HEK293 (cell line): ENCODE measurements around the gene IER2.

Source experiments
- CTCF ChIA-PET: fragments of 350-600 bp; formaldehyde crosslinking; extraction: SDS; loops from one replicate; lab custom pipeline; 2021; ENCODE audit warnings: antibody characterized with exemption; lab: Yijun Ruan, JAX
- POLR2A ChIA-PET: fragments of 300-600 bp; formaldehyde crosslinking; extraction: SDS; loops from one replicate; lab custom pipeline; 2020; ENCODE audit warnings: antibody characterized with exemption, inconsistent platforms; lab: Yijun Ruan, JAX
- H3K27ac ChIP-seq: fragments of 200-500 bp; sonication (Bioruptor generic); 2 replicates; pipeline ENCODE4 v1.5.1; 2014; ENCODE audit warnings: low read depth, low read length, control low read depth, inconsistent platforms; ENCODE audit errors: extremely low read depth
- H3K36me3 ChIP-seq, 2 experiments: fragments of 200-500 bp in 1 of 2; sonication (Bioruptor generic) in 1 of 2; 1 replicate in 1 of 2; 2 replicates in 1 of 2; pipeline ENCODE4 v1.5.1; 2014 to 2017; ENCODE audit warnings: inconsistent platforms in 2 of 2, low read length in 2 of 2; ENCODE audit not compliant: control insufficient read depth in 2 of 2, insufficient read depth in 1 of 2
- H3K4me1 ChIP-seq: fragments of 200-500 bp; sonication (Bioruptor generic); 2 replicates; pipeline ENCODE4 v1.5.1; 2014; ENCODE audit warnings: mild to moderate bottlenecking, low read length, inconsistent platforms; ENCODE audit not compliant: control insufficient read depth, insufficient read depth
- H3K4me3 ChIP-seq: 2 replicates; pipeline ENCODE4 v1.5.1; 2011; ENCODE audit warnings: low read depth, mild to moderate bottlenecking, control low read depth, low read length, moderate library complexity
- H3K9me3 ChIP-seq: fragments of 200-500 bp; sonication (Bioruptor generic); 2 replicates; pipeline ENCODE4 v1.5.1; 2014; ENCODE audit warnings: low read depth, low read length, inconsistent platforms; ENCODE audit not compliant: control insufficient read depth, insufficient read depth
- GFI1B ChIP-seq: fragments of 450-650 bp; formaldehyde crosslinking; IDR thresholded peaks from 2 replicates; pipeline ENCODE4 v1.5.1; 2016; ENCODE audit warnings: missing biosample characterization, missing genetic modification characterization
- HOXD13 ChIP-seq: sonication (generic); formaldehyde crosslinking; IDR thresholded peaks from 2 replicates; pipeline ENCODE4 v1.8.0; 2022; ENCODE audit warnings: missing genetic modification reagents, borderline replicate concordance
- MZF1 ChIP-seq: fragments of 450-650 bp; formaldehyde crosslinking; IDR thresholded peaks from 2 replicates; pipeline ENCODE4 v1.5.1; 2017; ENCODE audit warnings: missing biosample characterization, missing genetic modification characterization, borderline replicate concordance
- OVOL3 ChIP-seq: fragments of 450-650 bp; formaldehyde crosslinking; IDR thresholded peaks from 2 replicates; pipeline ENCODE4 v1.5.1; 2016; ENCODE audit warnings: missing biosample characterization, missing genetic modification characterization
- SP2 ChIP-seq: fragments of 450-650 bp; formaldehyde crosslinking; IDR thresholded peaks from 2 replicates; pipeline ENCODE4 v1.5.1; 2016; ENCODE audit warnings: missing biosample characterization, missing genetic modification characterization
- ZEB2 ChIP-seq: fragments of 450-650 bp; formaldehyde crosslinking; IDR thresholded peaks from 2 replicates; pipeline ENCODE4 v1.5.1; 2016; ENCODE audit warnings: missing biosample characterization, missing genetic modification characterization
- ZNF121 ChIP-seq: fragments of 450-650 bp; formaldehyde crosslinking; IDR thresholded peaks from 2 replicates; pipeline ENCODE4 v1.5.1; 2016; ENCODE audit warnings: missing biosample characterization, missing genetic modification characterization
- ZNF140 ChIP-seq: fragments of 450-650 bp; formaldehyde crosslinking; IDR thresholded peaks from 2 replicates; pipeline ENCODE4 v1.5.1; 2016; ENCODE audit warnings: missing biosample characterization, missing genetic modification characterization
- ZNF157 ChIP-seq: fragments of 450-650 bp; formaldehyde crosslinking; IDR thresholded peaks from 2 replicates; pipeline ENCODE4 v1.5.1; 2016; ENCODE audit warnings: missing biosample characterization, missing genetic modification characterization
- ZNF184 ChIP-seq: fragments of 450-650 bp; IDR thresholded peaks from 2 replicates; pipeline ENCODE4 v1.5.1; 2018; ENCODE audit warnings: missing biosample characterization, mild to moderate bottlenecking, missing genetic modification characterization
- ZNF202 ChIP-seq: fragments of 450-650 bp; formaldehyde crosslinking; IDR thresholded peaks from 2 replicates; pipeline ENCODE4 v1.5.1; 2016; ENCODE audit warnings: missing biosample characterization, missing genetic modification characterization, borderline replicate concordance
- ZNF501 ChIP-seq: fragments of 450-650 bp; formaldehyde crosslinking; IDR thresholded peaks from 2 replicates; pipeline ENCODE4 v1.5.1; 2016; ENCODE audit warnings: missing biosample characterization, missing genetic modification characterization
- ZNF560 ChIP-seq: fragments of 450-650 bp; formaldehyde crosslinking; IDR thresholded peaks from 2 replicates; pipeline ENCODE4 v1.5.1; 2017; ENCODE audit warnings: missing biosample characterization, missing genetic modification characterization, borderline replicate concordance
- ZNF596 ChIP-seq: fragments of 450-650 bp; IDR thresholded peaks from 2 replicates; pipeline ENCODE4 v1.5.0; 2018; ENCODE audit warnings: missing biosample characterization, mild to moderate bottlenecking, missing genetic modification characterization, moderate library complexity
- ZNF623 ChIP-seq: fragments of 450-650 bp; formaldehyde crosslinking; IDR thresholded peaks from 2 replicates; pipeline ENCODE4 v1.5.1; 2016; ENCODE audit warnings: missing biosample characterization, missing genetic modification characterization
- ZNF629 ChIP-seq: fragments of 450-650 bp; formaldehyde crosslinking; IDR thresholded peaks from 2 replicates; pipeline ENCODE4 v1.5.1; 2017; ENCODE audit warnings: missing biosample characterization, missing genetic modification characterization
- ZNF654 ChIP-seq: fragments of 450-650 bp; formaldehyde crosslinking; IDR thresholded peaks from 2 replicates; pipeline ENCODE4 v1.5.1; 2016; ENCODE audit warnings: low read depth, missing biosample characterization, missing genetic modification characterization
- ZNF707 ChIP-seq: fragments of 450-650 bp; formaldehyde crosslinking; IDR thresholded peaks from 2 replicates; pipeline ENCODE4 v1.5.1; 2016; ENCODE audit warnings: missing biosample characterization, missing genetic modification characterization
- ZNF747 ChIP-seq: fragments of 450-650 bp; formaldehyde crosslinking; IDR thresholded peaks from 2 replicates; pipeline ENCODE4 v1.5.1; 2016; ENCODE audit warnings: missing biosample characterization, missing genetic modification characterization
- ZXDB ChIP-seq: fragments of 450-650 bp; formaldehyde crosslinking; IDR thresholded peaks from 2 replicates; pipeline ENCODE4 v1.5.1; 2016; ENCODE audit warnings: missing biosample characterization, missing genetic modification characterization
- TF ChIP-seq, protein P1 (sequence below): fragments of 450-650 bp; formaldehyde crosslinking; IDR thresholded peaks from 2 replicates; pipeline ENCODE4 v1.5.1; 2017; ENCODE audit warnings: missing biosample characterization, missing genetic modification characterization
- TF ChIP-seq, protein P2 (sequence below): fragments of 450-650 bp; formaldehyde crosslinking; IDR thresholded peaks from 2 replicates; pipeline ENCODE4 v1.5.1; 2016; ENCODE audit warnings: missing biosample characterization, missing genetic modification characterization
- TF ChIP-seq, protein P3 (sequence below): fragments of 450-650 bp; formaldehyde crosslinking; IDR thresholded peaks from 2 replicates; pipeline ENCODE4 v1.5.1; 2017; ENCODE audit warnings: missing biosample characterization, missing genetic modification characterization

IER2 gene

DNA sequence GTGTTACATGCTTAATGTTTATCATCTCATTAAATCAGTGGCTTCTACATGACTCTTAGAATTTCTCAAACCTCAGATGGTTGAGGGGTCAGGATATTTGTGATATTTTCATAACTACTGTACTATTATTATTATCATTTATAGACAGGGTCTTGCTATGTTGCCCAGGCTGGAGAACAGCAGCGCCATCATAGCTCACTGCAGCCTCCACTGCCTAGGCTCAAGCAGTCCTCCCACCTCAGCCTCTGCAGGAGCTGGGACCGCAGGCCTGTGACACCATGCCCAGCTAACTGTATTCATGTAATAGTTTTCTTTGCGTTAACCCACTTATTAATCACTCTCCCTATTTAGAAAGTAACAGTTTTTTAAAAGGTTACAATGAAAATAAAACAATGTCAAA is 9.5 kb downstream of the IER2 start:
- H3K4me3 ChIP-seq, result no peak overlapping the region
- TF ChIP-seq ZNF560 (tag by site-specific recombination) (no peak), ZNF121 (tag by site-specific recombination) (peak; percentile 83)
- H3K9me3 ChIP-seq, result no peaks in the 10 kb centered on the region
- no peaks in the 10 kb centered on the region for H3K36me3 ChIP-seq
- POLR2A ChIA-PET, result no interaction called here
- no peak overlapping the region for H3K27ac ChIP-seq
- H3K4me1 ChIP-seq, result peaks cover 19% of the 10 kb centered on the region
- CTCF ChIA-PET, result interaction anchor here (0.6 to 0.7 kb wide), 2 partner anchors 52 to 156 kb away, joined by 3 read pairs; no protein-coding TSS in a partner anchor

DNA sequence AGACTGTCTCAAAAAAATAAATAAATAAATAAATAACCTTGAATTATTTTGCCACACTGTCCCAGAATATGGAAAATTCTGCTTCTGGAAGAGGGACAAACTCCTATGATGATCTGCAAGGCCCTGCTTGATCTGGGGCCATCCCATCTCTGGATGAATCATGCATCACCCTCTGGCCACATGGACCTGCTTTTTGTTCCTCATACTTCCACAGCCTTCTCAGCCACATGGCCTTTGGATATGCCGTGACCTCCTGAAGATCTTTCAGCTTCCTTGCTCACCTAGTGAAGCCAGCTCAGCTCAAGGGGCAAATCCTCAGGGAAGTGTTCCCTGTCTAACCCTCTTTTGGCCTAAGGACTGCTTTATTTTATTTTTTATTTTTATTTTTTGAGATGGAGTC is 10.3 kb downstream of the IER2 start:
- Histone ChIP-seq H3K4me1 (peaks cover 16% of the 10 kb centered on the region), H3K4me3 (no peak overlapping the region), H3K27ac (no peak overlapping the region), H3K36me3 (no peaks in the 10 kb centered on the region), H3K9me3 (no peaks in the 10 kb centered on the region)
- ChIA-PET CTCF (interaction anchor here (0.8 to 1.5 kb wide), 2 partner anchors 8 to 194 kb away, joined by 3 to 7 read pairs; no protein-coding TSS in a partner anchor), POLR2A (no interaction called here)
- TF ChIP-seq ZNF654 (tag by site-specific recombination) (no peak), OVOL3 (tag by site-specific recombination) (no peak), ZNF623 (peak; percentile 66)
- TF ChIP-seq, protein P1, sequence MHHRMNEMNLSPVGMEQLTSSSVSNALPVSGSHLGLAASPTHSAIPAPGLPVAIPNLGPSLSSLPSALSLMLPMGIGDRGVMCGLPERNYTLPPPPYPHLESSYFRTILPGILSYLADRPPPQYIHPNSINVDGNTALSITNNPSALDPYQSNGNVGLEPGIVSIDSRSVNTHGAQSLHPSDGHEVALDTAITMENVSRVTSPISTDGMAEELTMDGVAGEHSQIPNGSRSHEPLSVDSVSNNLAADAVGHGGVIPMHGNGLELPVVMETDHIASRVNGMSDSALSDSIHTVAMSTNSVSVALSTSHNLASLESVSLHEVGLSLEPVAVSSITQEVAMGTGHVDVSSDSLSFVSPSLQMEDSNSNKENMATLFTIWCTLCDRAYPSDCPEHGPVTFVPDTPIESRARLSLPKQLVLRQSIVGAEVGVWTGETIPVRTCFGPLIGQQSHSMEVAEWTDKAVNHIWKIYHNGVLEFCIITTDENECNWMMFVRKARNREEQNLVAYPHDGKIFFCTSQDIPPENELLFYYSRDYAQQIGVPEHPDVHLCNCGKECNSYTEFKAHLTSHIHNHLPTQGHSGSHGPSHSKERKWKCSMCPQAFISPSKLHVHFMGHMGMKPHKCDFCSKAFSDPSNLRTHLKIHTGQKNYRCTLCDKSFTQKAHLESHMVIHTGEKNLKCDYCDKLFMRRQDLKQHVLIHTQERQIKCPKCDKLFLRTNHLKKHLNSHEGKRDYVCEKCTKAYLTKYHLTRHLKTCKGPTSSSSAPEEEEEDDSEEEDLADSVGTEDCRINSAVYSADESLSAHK (tag by site-specific recombination), result no peak

DNA sequence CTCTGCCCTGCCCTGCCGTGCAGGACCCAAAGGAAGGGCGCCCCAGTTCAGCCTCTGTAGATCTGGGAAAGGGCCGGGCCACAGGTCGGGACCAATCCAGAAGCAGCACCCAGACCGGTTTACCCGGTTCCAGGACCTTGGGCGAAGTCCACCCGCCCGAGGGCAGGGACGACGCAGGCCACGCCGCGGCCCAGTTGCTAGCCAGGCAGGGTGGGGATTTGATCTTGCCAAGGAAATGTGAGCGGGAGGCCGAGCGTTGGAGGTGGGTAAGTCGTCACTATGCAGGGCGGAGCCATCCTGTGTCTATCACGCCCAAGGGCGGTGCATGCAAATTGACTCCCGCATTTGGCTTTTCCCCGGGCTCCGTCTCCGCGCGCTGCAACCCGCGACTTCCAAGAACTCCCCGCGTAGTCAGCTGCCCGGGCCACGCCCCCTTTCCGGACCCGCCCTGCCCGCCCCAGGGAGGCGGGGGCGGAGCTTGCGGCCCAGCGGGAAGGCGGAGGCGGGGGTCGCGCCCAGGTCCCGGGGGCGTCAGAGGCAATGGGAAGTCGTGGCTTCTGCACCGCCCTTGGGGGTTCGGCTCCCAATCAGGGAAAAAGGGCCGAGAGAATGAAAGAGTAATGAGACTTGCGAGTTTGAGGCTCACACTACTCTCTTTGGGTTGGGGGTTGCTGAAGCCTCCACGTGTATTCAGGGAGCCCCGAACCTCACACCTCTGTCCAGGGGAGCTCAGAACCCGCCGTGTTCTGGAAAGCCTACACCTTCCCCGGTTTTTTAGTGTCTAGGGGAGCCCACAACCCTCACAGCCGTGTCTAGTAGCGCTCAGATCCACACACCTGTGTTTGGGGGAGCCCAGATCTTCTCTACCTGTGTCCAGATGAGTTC is 12.8 kb downstream of the IER2 start:
- Histone ChIP-seq H3K36me3 (no peaks in the 10 kb centered on the region), H3K27ac (peak overlapping the region; percentile 72), H3K9me3 (no peaks in the 10 kb centered on the region), H3K4me3 (peak overlapping the region; percentile 20), H3K4me1 (peaks cover 17% of the 10 kb centered on the region)
- CTCF ChIA-PET, result interaction anchor here (1.0 to 1.7 kb wide), 3 partner anchors 29 to 69 kb away, joined by 3 to 7 read pairs (median 5); no protein-coding TSS in a partner anchor
- POLR2A ChIA-PET, result interaction anchor here (0.6 to 6.3 kb wide), 8 partner anchors 8 to 180 kb away, joined by 3 to 89 read pairs (median 3); no protein-coding TSS in a partner anchor
- TF ChIP-seq ZNF501 (tag by site-specific recombination) (peak; percentile 20; the same call in 1 of the 2 replicates), ZNF157 (tag by site-specific recombination) (no peak), MZF1 (tag by site-specific recombination) (peak; percentile 96), ZNF629 (tag by site-specific recombination) (peak; percentile 85), ZNF184 (tag by site-specific recombination) (0 out of 2 replicates have a peak, but pooled peaks have one; percentile 7), ZNF654 (tag by site-specific recombination) (no peak), ZNF596 (tag by site-specific recombination) (0 out of 2 replicates have a peak, but pooled peaks have one; percentile 6), ZNF140 (tag by site-specific recombination) (no peak), HOXD13 (CRISPR knock-in tag) (no peak), ZEB2 (tag by site-specific recombination) (peak; percentile 60; the same call in 1 of the 2 replicates), ZXDB (tag by site-specific recombination) (0 out of 2 replicates have a peak, but pooled peaks have one; percentile 40), ZNF202 (no peak), SP2 (tag by site-specific recombination) (peak; percentile 92), ZNF707 (no peak), GFI1B (tag by site-specific recombination) (no peak), ZNF747 (tag by site-specific recombination) (no peak)
- TF ChIP-seq, protein P2, sequence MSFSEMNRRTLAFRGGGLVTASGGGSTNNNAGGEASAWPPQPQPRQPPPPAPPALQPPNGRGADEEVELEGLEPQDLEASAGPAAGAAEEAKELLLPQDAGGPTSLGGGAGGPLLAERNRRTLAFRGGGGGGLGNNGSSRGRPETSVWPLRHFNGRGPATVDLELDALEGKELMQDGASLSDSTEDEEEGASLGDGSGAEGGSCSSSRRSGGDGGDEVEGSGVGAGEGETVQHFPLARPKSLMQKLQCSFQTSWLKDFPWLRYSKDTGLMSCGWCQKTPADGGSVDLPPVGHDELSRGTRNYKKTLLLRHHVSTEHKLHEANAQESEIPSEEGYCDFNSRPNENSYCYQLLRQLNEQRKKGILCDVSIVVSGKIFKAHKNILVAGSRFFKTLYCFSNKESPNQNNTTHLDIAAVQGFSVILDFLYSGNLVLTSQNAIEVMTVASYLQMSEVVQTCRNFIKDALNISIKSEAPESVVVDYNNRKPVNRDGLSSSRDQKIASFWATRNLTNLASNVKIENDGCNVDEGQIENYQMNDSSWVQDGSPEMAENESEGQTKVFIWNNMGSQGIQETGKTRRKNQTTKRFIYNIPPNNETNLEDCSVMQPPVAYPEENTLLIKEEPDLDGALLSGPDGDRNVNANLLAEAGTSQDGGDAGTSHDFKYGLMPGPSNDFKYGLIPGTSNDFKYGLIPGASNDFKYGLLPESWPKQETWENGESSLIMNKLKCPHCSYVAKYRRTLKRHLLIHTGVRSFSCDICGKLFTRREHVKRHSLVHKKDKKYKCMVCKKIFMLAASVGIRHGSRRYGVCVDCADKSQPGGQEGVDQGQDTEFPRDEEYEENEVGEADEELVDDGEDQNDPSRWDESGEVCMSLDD (tag by site-specific recombination), result peak; percentile 63; the same call in 1 of the 2 replicates
- TF ChIP-seq, protein P3, sequence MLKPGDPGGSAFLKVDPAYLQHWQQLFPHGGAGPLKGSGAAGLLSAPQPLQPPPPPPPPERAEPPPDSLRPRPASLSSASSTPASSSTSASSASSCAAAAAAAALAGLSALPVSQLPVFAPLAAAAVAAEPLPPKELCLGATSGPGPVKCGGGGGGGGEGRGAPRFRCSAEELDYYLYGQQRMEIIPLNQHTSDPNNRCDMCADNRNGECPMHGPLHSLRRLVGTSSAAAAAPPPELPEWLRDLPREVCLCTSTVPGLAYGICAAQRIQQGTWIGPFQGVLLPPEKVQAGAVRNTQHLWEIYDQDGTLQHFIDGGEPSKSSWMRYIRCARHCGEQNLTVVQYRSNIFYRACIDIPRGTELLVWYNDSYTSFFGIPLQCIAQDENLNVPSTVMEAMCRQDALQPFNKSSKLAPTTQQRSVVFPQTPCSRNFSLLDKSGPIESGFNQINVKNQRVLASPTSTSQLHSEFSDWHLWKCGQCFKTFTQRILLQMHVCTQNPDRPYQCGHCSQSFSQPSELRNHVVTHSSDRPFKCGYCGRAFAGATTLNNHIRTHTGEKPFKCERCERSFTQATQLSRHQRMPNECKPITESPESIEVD (tag by site-specific recombination), result no peak
